Muscle layer of colon (tissue), 2 donors: ENCODE data around the gene IL22.

Experiments
- H3K27ac ChIP-seq: one replicate; pipeline ENCODE4 v1.7.0; 2013; ENCODE audit warnings: low read depth, mild to moderate bottlenecking, low read length, moderate library complexity
- H3K27me3 ChIP-seq, 2 donors: one replicate each; pipeline ENCODE4 v1.7.0; 2013; ENCODE audit warnings: low read length in 2 of 2, mild to moderate bottlenecking in 2 of 2; ENCODE audit not compliant: insufficient read depth in 2 of 2, control insufficient read depth in 1 of 2
- H3K36me3 ChIP-seq: one replicate; pipeline ENCODE4 v1.7.0; 2013; ENCODE audit warnings: mild to moderate bottlenecking, low read length; ENCODE audit not compliant: insufficient read depth
- H3K4me1 ChIP-seq: one replicate; pipeline ENCODE4 v1.7.0; 2013; ENCODE audit warnings: mild to moderate bottlenecking, low read length; ENCODE audit not compliant: insufficient read depth
- H3K4me3 ChIP-seq, 2 donors: one replicate each; pipeline ENCODE4 v1.7.0; 2013; ENCODE audit warnings: low read length in 2 of 2, low read depth in 1 of 2, mild to moderate bottlenecking in 1 of 2, moderate library complexity in 1 of 2
- H3K9ac ChIP-seq: one replicate; pipeline ENCODE4 v1.7.0; 2013; ENCODE audit warnings: low read length
- H3K9me3 ChIP-seq: one replicate; pipeline ENCODE4 v1.7.0; 2013; ENCODE audit warnings: mild to moderate bottlenecking, low read length
- donor health status: abdominal sarcoma.
- donor health status: Adenocarcinoma of cecum.

IL22 gene

GRCh38 chr12:68280240-68280639, 26.8 kb upstream of the IL22 start:
- no peaks in the 10 kb centered on the region for H3K36me3 ChIP-seq
- no peak overlapping the region for H3K4me3 ChIP-seq
- H3K9ac ChIP-seq, result no peak overlapping the region
- no peak overlapping the region for H3K27ac ChIP-seq
- H3K4me1 ChIP-seq, result no peaks in the 10 kb centered on the region
- H3K9me3 ChIP-seq, result no peaks in the 10 kb centered on the region
- no peaks in the 10 kb centered on the region for H3K27me3 ChIP-seq

GRCh38 chr12:68279227-68280054, 26.0 kb upstream of the IL22 start:
- no peak overlapping the region for H3K9ac ChIP-seq
- no peak overlapping the region for H3K27ac ChIP-seq
- H3K9me3 ChIP-seq, result no peaks in the 10 kb centered on the region
- no peaks in the 10 kb centered on the region for H3K27me3 ChIP-seq
- no peaks in the 10 kb centered on the region for H3K4me1 ChIP-seq
- H3K4me3 ChIP-seq, result no peak overlapping the region
- H3K36me3 ChIP-seq, result no peaks in the 10 kb centered on the region

- H3K27ac ChIP-seq, result no peak overlapping the region
- H3K9ac ChIP-seq, result no peak overlapping the region
- H3K36me3 ChIP-seq, result no peaks in the 10 kb centered on the region
- no peak overlapping the region for H3K4me3 ChIP-seq
- no peaks in the 10 kb centered on the region for H3K9me3 ChIP-seq
- no peaks in the 10 kb centered on the region for H3K27me3 ChIP-seq
- no peaks in the 10 kb centered on the region for H3K4me1 ChIP-seq
These were observed 23.1 kb upstream of the IL22 start for GRCh38 chr12:68276402-68276930.

GRCh38 chr12:68272732-68273131, 19.3 kb upstream of the IL22 start:
- Histone ChIP-seq H3K27me3 (no peaks in the 10 kb centered on the region), H3K4me3 (no peak overlapping the region), H3K4me1 (no peaks in the 10 kb centered on the region), H3K9ac (no peak overlapping the region), H3K9me3 (no peaks in the 10 kb centered on the region), H3K36me3 (no peaks in the 10 kb centered on the region), H3K27ac (no peak overlapping the region)

- no peaks in the 10 kb centered on the region for H3K4me1 ChIP-seq
- no peaks in the 10 kb centered on the region for H3K27me3 ChIP-seq
- H3K4me3 ChIP-seq, result no peak overlapping the region
- no peak overlapping the region for H3K27ac ChIP-seq
- H3K9ac ChIP-seq, result no peak overlapping the region
- no peaks in the 10 kb centered on the region for H3K36me3 ChIP-seq
- H3K9me3 ChIP-seq, result no peaks in the 10 kb centered on the region
These were observed 17.9 kb upstream of the IL22 start for GRCh38 chr12:68271346-68271745.

- H3K4me1 ChIP-seq, result no peaks in the 10 kb centered on the region
- no peak overlapping the region for H3K27ac ChIP-seq
- no peaks in the 10 kb centered on the region for H3K36me3 ChIP-seq
- H3K27me3 ChIP-seq, result no peaks in the 10 kb centered on the region
- H3K9ac ChIP-seq, result no peak overlapping the region
- no peaks in the 10 kb centered on the region for H3K9me3 ChIP-seq
- no peak overlapping the region for H3K4me3 ChIP-seq
These were observed 17.0 kb upstream of the IL22 start for GRCh38 chr12:68270358-68270757.

GRCh38 chr12:68269779-68270178, 16.4 kb upstream of the IL22 start:
- no peaks in the 10 kb centered on the region for H3K9me3 ChIP-seq
- H3K27ac ChIP-seq, result no peak overlapping the region
- H3K36me3 ChIP-seq, result no peaks in the 10 kb centered on the region
- H3K27me3 ChIP-seq, result no peaks in the 10 kb centered on the region
- H3K4me1 ChIP-seq, result no peaks in the 10 kb centered on the region
- H3K4me3 ChIP-seq, result no peak overlapping the region
- no peak overlapping the region for H3K9ac ChIP-seq

GRCh38 chr12:68268967-68269366, 15.6 kb upstream of the IL22 start:
- Histone ChIP-seq H3K27me3 (no peaks in the 10 kb centered on the region), H3K9me3 (no peaks in the 10 kb centered on the region), H3K4me1 (no peaks in the 10 kb centered on the region), H3K4me3 (no peak overlapping the region), H3K27ac (no peak overlapping the region), H3K9ac (no peak overlapping the region), H3K36me3 (no peaks in the 10 kb centered on the region)

GRCh38 chr12:68267892-68268396, 14.5 kb upstream of the IL22 start:
- Histone ChIP-seq H3K4me3 (no peak overlapping the region), H3K4me1 (no peaks in the 10 kb centered on the region), H3K27me3 (no peaks in the 10 kb centered on the region), H3K9me3 (no peaks in the 10 kb centered on the region), H3K36me3 (no peaks in the 10 kb centered on the region), H3K9ac (no peak overlapping the region), H3K27ac (no peak overlapping the region)

- Histone ChIP-seq H3K36me3 (no peaks in the 10 kb centered on the region), H3K9ac (no peak overlapping the region), H3K4me1 (no peaks in the 10 kb centered on the region), H3K4me3 (no peak overlapping the region), H3K27ac (no peak overlapping the region), H3K27me3 (no peaks in the 10 kb centered on the region), H3K9me3 (no peaks in the 10 kb centered on the region)
These were observed 11.5 kb upstream of the IL22 start for GRCh38 chr12:68264857-68265256.

GRCh38 chr12:68264158-68264855, 10.9 kb upstream of the IL22 start:
- Histone ChIP-seq H3K36me3 (no peaks in the 10 kb centered on the region), H3K4me3 (no peak overlapping the region), H3K9me3 (no peaks in the 10 kb centered on the region), H3K9ac (no peak overlapping the region), H3K27me3 (no peaks in the 10 kb centered on the region), H3K4me1 (no peaks in the 10 kb centered on the region), H3K27ac (no peak overlapping the region)
